ENCODE measurements around the gene UROS.

The UROS gene

GRCh38 chr10:125865120-125865519, 42.1 kb upstream of the UROS start:
- Histone ChIP-seq H3K79me2 (ENCODE audit: low read length) (no peaks in the 10 kb centered on the region), H3K4me3 (ENCODE audit: low read length) (no peak overlapping the region), H3K36me3 (replicated peaks; ENCODE audit: low read depth, low read length) (no peaks in the 10 kb centered on the region), H4K20me1 (ENCODE audit: insufficient read depth, low read length) (no peaks in the 10 kb centered on the region), H3K4me1 (ENCODE audit: low read length) (peaks cover 1% of the 10 kb centered on the region), H3K27me3 (ENCODE audit: low read depth, low read length) (no peaks in the 10 kb centered on the region), H2AFZ (ENCODE audit: low read depth, low read length) (no peak overlapping the region), H3K9me3 (ENCODE audit: insufficient read depth, low read length) (no peaks in the 10 kb centered on the region), H3K27ac (ENCODE audit: low read length) (no peak overlapping the region), H3K9ac (ENCODE audit: low read length) (no peak overlapping the region), H3K4me2 (ENCODE audit: low read length) (no peak overlapping the region)
- TF ChIP-seq EZH2phosphoT487 (IDR thresholded peaks at IDR 0.05; ENCODE audit: low read depth): no peak
- TF ChIP-seq CTCF (IDR thresholded peaks at IDR 0.05; ENCODE audit: low read depth, low read length): no peak

- peak overlapping the region; percentile 63 for H3K27ac ChIP-seq (ENCODE audit: low read length)
- no peak overlapping the region for H3K4me3 ChIP-seq (ENCODE audit: low read length)
- H3K9me3 ChIP-seq (ENCODE audit: insufficient read depth, low read length): no peaks in the 10 kb centered on the region
- H4K20me1 ChIP-seq (ENCODE audit: insufficient read depth, low read length): no peaks in the 10 kb centered on the region
- no peaks in the 10 kb centered on the region for H3K27me3 ChIP-seq (ENCODE audit: low read depth, low read length)
- H2AFZ ChIP-seq (ENCODE audit: low read depth, low read length): no peak overlapping the region
- H3K4me2 ChIP-seq (ENCODE audit: low read length): peak overlapping the region; percentile 39
- no peaks in the 10 kb centered on the region for H3K79me2 ChIP-seq (ENCODE audit: low read length)
- peaks cover 15% of the 10 kb centered on the region for H3K4me1 ChIP-seq (ENCODE audit: low read length)
- H3K9ac ChIP-seq (ENCODE audit: low read length): no peak overlapping the region
- no peak for TF ChIP-seq CTCF (IDR thresholded peaks at IDR 0.05; ENCODE audit: low read depth, low read length)
- no peak for TF ChIP-seq EZH2phosphoT487 (IDR thresholded peaks at IDR 0.05; ENCODE audit: low read depth)
- peaks cover 4% of the 10 kb centered on the region for H3K36me3 ChIP-seq (replicated peaks; ENCODE audit: low read depth, low read length)
Observed at GRCh38 chr10:125859128-125859817, 36.2 kb upstream of the UROS start.

GRCh38 chr10:125857185-125857760, 34.2 kb upstream of the UROS start:
- Histone ChIP-seq H4K20me1 (ENCODE audit: insufficient read depth, low read length) (no peaks in the 10 kb centered on the region), H3K36me3 (replicated peaks; ENCODE audit: low read depth, low read length) (peaks cover 6% of the 10 kb centered on the region), H3K27ac (ENCODE audit: low read length) (no peak overlapping the region), H3K4me3 (ENCODE audit: low read length) (no peak overlapping the region), H2AFZ (ENCODE audit: low read depth, low read length) (no peak overlapping the region), H3K9me3 (ENCODE audit: insufficient read depth, low read length) (no peaks in the 10 kb centered on the region), H3K4me1 (ENCODE audit: low read length) (peaks cover 15% of the 10 kb centered on the region), H3K79me2 (ENCODE audit: low read length) (no peaks in the 10 kb centered on the region), H3K4me2 (ENCODE audit: low read length) (no peak overlapping the region), H3K9ac (ENCODE audit: low read length) (no peak overlapping the region), H3K27me3 (ENCODE audit: low read depth, low read length) (no peaks in the 10 kb centered on the region)
- TF ChIP-seq CTCF (IDR thresholded peaks at IDR 0.05; ENCODE audit: low read depth, low read length) (no peak), EZH2phosphoT487 (IDR thresholded peaks at IDR 0.05; ENCODE audit: low read depth) (no peak)

GRCh38 chr10:125852487-125852886, 29.4 kb upstream of the UROS start:
- TF ChIP-seq EZH2phosphoT487 (IDR thresholded peaks at IDR 0.05; ENCODE audit: low read depth) (no peak), CTCF (IDR thresholded peaks at IDR 0.05; ENCODE audit: low read depth, low read length) (no peak)
- Histone ChIP-seq H3K4me3 (ENCODE audit: low read length) (no peak overlapping the region), H3K9ac (ENCODE audit: low read length) (no peak overlapping the region), H3K4me1 (ENCODE audit: low read length) (no peaks in the 10 kb centered on the region), H3K4me2 (ENCODE audit: low read length) (no peak overlapping the region), H2AFZ (ENCODE audit: low read depth, low read length) (no peak overlapping the region), H3K36me3 (replicated peaks; ENCODE audit: low read depth, low read length) (peaks cover 3% of the 10 kb centered on the region), H4K20me1 (ENCODE audit: insufficient read depth, low read length) (no peaks in the 10 kb centered on the region), H3K9me3 (ENCODE audit: insufficient read depth, low read length) (no peaks in the 10 kb centered on the region), H3K79me2 (ENCODE audit: low read length) (no peaks in the 10 kb centered on the region), H3K27ac (ENCODE audit: low read length) (no peak overlapping the region), H3K27me3 (ENCODE audit: low read depth, low read length) (no peaks in the 10 kb centered on the region)

Data from OCI-LY3 (cell line).